HEK293 (cell line): ENCODE results near the gene SETD1A.

Experiments used
- KLF1 ChIP-seq: fragments of 450-650 bp; formaldehyde crosslinking; IDR thresholded peaks from 2 replicates; pipeline ENCODE4 v1.5.1; 2016; ENCODE audit warnings: missing biosample characterization, missing genetic modification characterization
- OSR2 ChIP-seq: fragments of 450-650 bp; formaldehyde crosslinking; IDR thresholded peaks from 2 replicates; pipeline ENCODE4 v1.5.1; 2016; ENCODE audit warnings: missing biosample characterization, missing genetic modification characterization
- SCRT1 ChIP-seq: fragments of 450-650 bp; formaldehyde crosslinking; IDR thresholded peaks from 2 replicates; pipeline ENCODE4 v1.5.1; 2016; ENCODE audit warnings: missing biosample characterization, missing genetic modification characterization, borderline replicate concordance
- SP2 ChIP-seq: fragments of 450-650 bp; formaldehyde crosslinking; IDR thresholded peaks from 2 replicates; pipeline ENCODE4 v1.5.1; 2016; ENCODE audit warnings: missing biosample characterization, missing genetic modification characterization
- WT1 ChIP-seq: fragments of 450-650 bp; formaldehyde crosslinking; IDR thresholded peaks from 2 replicates; pipeline ENCODE4 v1.5.1; 2016; ENCODE audit warnings: missing biosample characterization, missing genetic modification characterization
- ZBTB48 ChIP-seq: fragments of 450-650 bp; formaldehyde crosslinking; IDR thresholded peaks from 2 replicates; pipeline ENCODE4 v1.5.1; 2016; ENCODE audit warnings: missing biosample characterization, missing genetic modification characterization
- ZEB2 ChIP-seq: fragments of 450-650 bp; formaldehyde crosslinking; IDR thresholded peaks from 2 replicates; pipeline ENCODE4 v1.5.1; 2016; ENCODE audit warnings: missing biosample characterization, missing genetic modification characterization
- ZNF133 ChIP-seq: fragments of 450-650 bp; formaldehyde crosslinking; IDR thresholded peaks from 2 replicates; pipeline ENCODE4 v1.5.1; 2016; ENCODE audit warnings: missing biosample characterization, missing genetic modification characterization
- ZNF169 ChIP-seq: fragments of 450-650 bp; formaldehyde crosslinking; IDR thresholded peaks from 2 replicates; pipeline ENCODE4 v1.5.1; 2016; ENCODE audit warnings: missing biosample characterization, missing genetic modification characterization
- ZNF223 ChIP-seq: fragments of 450-650 bp; formaldehyde crosslinking; IDR thresholded peaks from 2 replicates; pipeline ENCODE4 v1.5.1; 2016; ENCODE audit warnings: missing biosample characterization, missing genetic modification characterization
- ZNF239 ChIP-seq: fragments of 450-650 bp; formaldehyde crosslinking; IDR thresholded peaks from 2 replicates; pipeline ENCODE4 v1.5.1; 2016; ENCODE audit warnings: missing biosample characterization, missing genetic modification characterization
- ZNF354C ChIP-seq: fragments of 450-650 bp; formaldehyde crosslinking; IDR thresholded peaks from 2 replicates; pipeline ENCODE4 v1.5.1; 2016; ENCODE audit warnings: missing biosample characterization, missing genetic modification characterization, low read depth, borderline replicate concordance
- ZNF391 ChIP-seq: fragments of 450-650 bp; formaldehyde crosslinking; IDR thresholded peaks from 2 replicates; pipeline ENCODE4 v1.5.1; 2016; ENCODE audit warnings: low read depth, missing biosample characterization, missing genetic modification characterization, borderline replicate concordance
- ZNF473 ChIP-seq: fragments of 450-650 bp; formaldehyde crosslinking; IDR thresholded peaks from 2 replicates; pipeline ENCODE4 v1.5.1; 2017; ENCODE audit warnings: missing biosample characterization, missing genetic modification characterization
- ZNF549 ChIP-seq: fragments of 450-650 bp; IDR thresholded peaks from 2 replicates; pipeline ENCODE4 v1.5.1; 2018; ENCODE audit warnings: missing biosample characterization, missing genetic modification characterization, mild to moderate bottlenecking, inconsistent platforms, moderate library complexity
- ZNF558 ChIP-seq: fragments of 450-650 bp; formaldehyde crosslinking; IDR thresholded peaks from 2 replicates; pipeline ENCODE4 v1.5.1; 2016; ENCODE audit warnings: missing biosample characterization, missing genetic modification characterization
- ZNF596 ChIP-seq: fragments of 450-650 bp; IDR thresholded peaks from 2 replicates; pipeline ENCODE4 v1.5.0; 2018; ENCODE audit warnings: missing biosample characterization, mild to moderate bottlenecking, missing genetic modification characterization, moderate library complexity
- ZNF621 ChIP-seq: fragments of 450-650 bp; formaldehyde crosslinking; IDR thresholded peaks from 2 replicates; pipeline ENCODE4 v1.5.1; 2017; ENCODE audit warnings: missing biosample characterization, missing genetic modification characterization
- ZNF654 ChIP-seq: fragments of 450-650 bp; formaldehyde crosslinking; IDR thresholded peaks from 2 replicates; pipeline ENCODE4 v1.5.1; 2016; ENCODE audit warnings: low read depth, missing biosample characterization, missing genetic modification characterization
- ZNF670 ChIP-seq: fragments of 450-650 bp; formaldehyde crosslinking; IDR thresholded peaks from 2 replicates; pipeline ENCODE4 v1.5.1; 2016; ENCODE audit warnings: missing biosample characterization, missing genetic modification characterization, low read depth
- ZNF777 ChIP-seq: fragments of 450-650 bp; formaldehyde crosslinking; IDR thresholded peaks from 2 replicates; pipeline ENCODE4 v1.5.1; 2017; ENCODE audit warnings: missing biosample characterization, missing genetic modification characterization, borderline replicate concordance
- ZNF837 ChIP-seq: fragments of 450-650 bp; formaldehyde crosslinking; IDR thresholded peaks from 2 replicates; pipeline ENCODE4 v1.5.1; 2016; ENCODE audit warnings: missing biosample characterization, missing genetic modification characterization
- ZNF843 ChIP-seq: fragments of 450-650 bp; formaldehyde crosslinking; IDR thresholded peaks from 2 replicates; pipeline ENCODE4 v1.5.1; 2016; ENCODE audit warnings: missing biosample characterization, missing genetic modification characterization
- ZSCAN23 ChIP-seq: fragments of 450-650 bp; formaldehyde crosslinking; IDR thresholded peaks from 2 replicates; pipeline ENCODE4 v1.5.1; 2016; ENCODE audit warnings: missing biosample characterization, missing genetic modification characterization
- TF ChIP-seq, protein P1 (sequence below): fragments of 450-650 bp; formaldehyde crosslinking; IDR thresholded peaks from 2 replicates; pipeline ENCODE4 v1.5.1; 2016; ENCODE audit warnings: missing biosample characterization, missing genetic modification characterization, low read depth
- TF ChIP-seq, protein P2 (sequence below): fragments of 450-650 bp; formaldehyde crosslinking; IDR thresholded peaks from 2 replicates; pipeline ENCODE4 v1.5.1; 2016; ENCODE audit warnings: missing biosample characterization, missing genetic modification characterization
- TF ChIP-seq, protein P3 (sequence below): fragments of 450-650 bp; formaldehyde crosslinking; IDR thresholded peaks from 2 replicates; pipeline ENCODE4 v1.5.1; 2016; ENCODE audit warnings: missing biosample characterization, missing genetic modification characterization
- TF ChIP-seq, protein P4 (sequence below): fragments of 450-650 bp; formaldehyde crosslinking; IDR thresholded peaks from 2 replicates; pipeline ENCODE4 v1.5.1; 2016; ENCODE audit warnings: missing biosample characterization, missing genetic modification characterization
- TF ChIP-seq, protein P5 (sequence below): fragments of 450-650 bp; formaldehyde crosslinking; IDR thresholded peaks from 2 replicates; pipeline ENCODE4 v1.5.1; 2016; ENCODE audit warnings: missing biosample characterization, missing genetic modification characterization
- TF ChIP-seq, protein P6 (sequence below): fragments of 450-650 bp; formaldehyde crosslinking; IDR thresholded peaks from 2 replicates; pipeline ENCODE4; 2016; ENCODE audit warnings: missing biosample characterization, missing genetic modification characterization

Gene SETD1A

DNA sequence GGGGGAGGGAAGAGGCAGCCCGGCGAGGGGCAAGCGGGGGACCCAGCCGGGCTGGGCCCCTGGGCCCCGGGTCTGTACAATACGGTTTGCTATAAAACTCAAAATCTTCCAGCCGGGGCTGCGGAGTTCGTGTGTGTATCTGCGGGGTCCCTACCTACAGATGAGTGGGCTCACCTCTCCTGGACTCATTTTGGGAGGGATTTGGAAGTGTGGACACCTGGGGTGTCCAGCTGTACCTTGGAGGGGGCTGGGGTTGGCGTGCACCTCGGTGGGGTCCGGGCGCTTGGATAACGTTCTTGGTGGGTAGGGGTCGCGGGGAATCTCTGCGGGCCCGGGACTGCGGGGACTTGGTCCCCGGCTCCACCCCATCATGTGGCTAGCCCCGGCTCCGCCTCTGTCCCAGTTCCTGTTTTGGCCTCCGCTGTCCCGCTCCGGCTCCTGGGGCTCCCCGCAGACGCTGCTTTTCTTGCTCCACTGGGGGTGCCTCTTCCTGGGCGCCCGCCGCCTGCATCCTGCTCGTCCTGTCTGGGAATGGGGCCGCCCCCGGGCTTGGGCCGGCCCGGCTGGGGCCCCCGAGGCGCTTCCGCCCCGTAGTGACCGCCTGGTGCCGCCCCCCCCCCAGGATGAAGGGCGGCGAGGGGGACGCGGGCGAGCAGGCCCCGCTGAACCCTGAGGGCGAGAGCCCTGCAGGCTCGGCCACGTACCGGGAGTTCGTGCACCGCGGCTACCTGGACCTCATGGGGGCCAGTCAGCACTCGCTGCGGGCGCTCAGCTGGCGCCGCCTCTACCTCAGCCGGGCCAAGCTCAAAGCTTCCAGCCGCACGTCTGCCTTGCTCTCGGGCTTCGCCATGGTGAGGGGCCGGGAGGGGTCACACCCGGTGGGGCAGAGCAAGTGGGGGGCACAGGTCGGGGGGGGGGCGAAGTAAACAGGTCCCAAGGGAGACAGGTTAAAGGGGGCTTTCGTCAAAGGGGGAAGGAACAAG is 8.6 kb upstream of the SETD1A start, which contains the start of gene ORAI3 (continued):
- TF ChIP-seq, protein P1, sequence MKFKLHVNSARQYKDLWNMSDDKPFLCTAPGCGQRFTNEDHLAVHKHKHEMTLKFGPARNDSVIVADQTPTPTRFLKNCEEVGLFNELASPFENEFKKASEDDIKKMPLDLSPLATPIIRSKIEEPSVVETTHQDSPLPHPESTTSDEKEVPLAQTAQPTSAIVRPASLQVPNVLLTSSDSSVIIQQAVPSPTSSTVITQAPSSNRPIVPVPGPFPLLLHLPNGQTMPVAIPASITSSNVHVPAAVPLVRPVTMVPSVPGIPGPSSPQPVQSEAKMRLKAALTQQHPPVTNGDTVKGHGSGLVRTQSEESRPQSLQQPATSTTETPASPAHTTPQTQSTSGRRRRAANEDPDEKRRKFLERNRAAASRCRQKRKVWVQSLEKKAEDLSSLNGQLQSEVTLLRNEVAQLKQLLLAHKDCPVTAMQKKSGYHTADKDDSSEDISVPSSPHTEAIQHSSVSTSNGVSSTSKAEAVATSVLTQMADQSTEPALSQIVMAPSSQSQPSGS, result no peak
- TF ChIP-seq ZNF843 (no peak), ZNF670 (tag by site-specific recombination) (no peak), WT1 (tag by site-specific recombination) (0 out of 2 replicates have a peak, but pooled peaks have one; percentile 41), ZNF596 (tag by site-specific recombination) (peak; percentile 15; the same call in 1 of the 2 replicates), ZEB2 (tag by site-specific recombination) (peak; percentile 43; the same call in 1 of the 2 replicates), ZNF837 (tag by site-specific recombination) (no peak), ZNF621 (tag by site-specific recombination) (no peak), ZNF777 (no peak), SP2 (tag by site-specific recombination) (peak; percentile 45), ZNF654 (tag by site-specific recombination) (no peak), ZNF223 (no peak), ZNF239 (tag by site-specific recombination) (no peak), ZNF391 (tag by site-specific recombination) (no peak), ZNF473 (tag by site-specific recombination) (no peak), SCRT1 (no peak), ZNF549 (tag by site-specific recombination) (no peak), KLF1 (tag by site-specific recombination) (0 out of 2 replicates have a peak, but pooled peaks have one; percentile 13), ZNF169 (tag by site-specific recombination) (no peak), ZSCAN23 (no peak), ZNF558 (tag by site-specific recombination) (no peak), ZBTB48 (tag by site-specific recombination) (peak; percentile 71; the same call in 1 of the 2 replicates), ZNF133 (tag by site-specific recombination) (no peak), OSR2 (no peak), ZNF354C (tag by site-specific recombination) (no peak)
- TF ChIP-seq, protein P2, sequence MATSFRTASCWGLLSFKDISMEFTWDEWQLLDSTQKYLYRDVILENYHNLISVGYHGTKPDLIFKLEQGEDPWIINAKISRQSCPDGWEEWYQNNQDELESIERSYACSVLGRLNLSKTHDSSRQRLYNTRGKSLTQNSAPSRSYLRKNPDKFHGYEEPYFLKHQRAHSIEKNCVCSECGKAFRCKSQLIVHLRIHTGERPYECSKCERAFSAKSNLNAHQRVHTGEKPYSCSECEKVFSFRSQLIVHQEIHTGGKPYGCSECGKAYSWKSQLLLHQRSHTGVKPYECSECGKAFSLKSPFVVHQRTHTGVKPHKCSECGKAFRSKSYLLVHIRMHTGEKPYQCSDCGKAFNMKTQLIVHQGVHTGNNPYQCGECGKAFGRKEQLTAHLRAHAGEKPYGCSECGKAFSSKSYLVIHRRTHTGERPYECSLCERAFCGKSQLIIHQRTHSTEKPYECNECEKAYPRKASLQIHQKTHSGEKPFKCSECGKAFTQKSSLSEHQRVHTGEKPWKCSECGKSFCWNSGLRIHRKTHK (tag by site-specific recombination), result no peak
- TF ChIP-seq, protein P3, sequence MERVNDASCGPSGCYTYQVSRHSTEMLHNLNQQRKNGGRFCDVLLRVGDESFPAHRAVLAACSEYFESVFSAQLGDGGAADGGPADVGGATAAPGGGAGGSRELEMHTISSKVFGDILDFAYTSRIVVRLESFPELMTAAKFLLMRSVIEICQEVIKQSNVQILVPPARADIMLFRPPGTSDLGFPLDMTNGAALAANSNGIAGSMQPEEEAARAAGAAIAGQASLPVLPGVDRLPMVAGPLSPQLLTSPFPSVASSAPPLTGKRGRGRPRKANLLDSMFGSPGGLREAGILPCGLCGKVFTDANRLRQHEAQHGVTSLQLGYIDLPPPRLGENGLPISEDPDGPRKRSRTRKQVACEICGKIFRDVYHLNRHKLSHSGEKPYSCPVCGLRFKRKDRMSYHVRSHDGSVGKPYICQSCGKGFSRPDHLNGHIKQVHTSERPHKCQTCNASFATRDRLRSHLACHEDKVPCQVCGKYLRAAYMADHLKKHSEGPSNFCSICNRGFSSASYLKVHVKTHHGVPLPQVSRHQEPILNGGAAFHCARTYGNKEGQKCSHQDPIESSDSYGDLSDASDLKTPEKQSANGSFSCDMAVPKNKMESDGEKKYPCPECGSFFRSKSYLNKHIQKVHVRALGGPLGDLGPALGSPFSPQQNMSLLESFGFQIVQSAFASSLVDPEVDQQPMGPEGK, result peak; percentile 68
- TF ChIP-seq, protein P4, sequence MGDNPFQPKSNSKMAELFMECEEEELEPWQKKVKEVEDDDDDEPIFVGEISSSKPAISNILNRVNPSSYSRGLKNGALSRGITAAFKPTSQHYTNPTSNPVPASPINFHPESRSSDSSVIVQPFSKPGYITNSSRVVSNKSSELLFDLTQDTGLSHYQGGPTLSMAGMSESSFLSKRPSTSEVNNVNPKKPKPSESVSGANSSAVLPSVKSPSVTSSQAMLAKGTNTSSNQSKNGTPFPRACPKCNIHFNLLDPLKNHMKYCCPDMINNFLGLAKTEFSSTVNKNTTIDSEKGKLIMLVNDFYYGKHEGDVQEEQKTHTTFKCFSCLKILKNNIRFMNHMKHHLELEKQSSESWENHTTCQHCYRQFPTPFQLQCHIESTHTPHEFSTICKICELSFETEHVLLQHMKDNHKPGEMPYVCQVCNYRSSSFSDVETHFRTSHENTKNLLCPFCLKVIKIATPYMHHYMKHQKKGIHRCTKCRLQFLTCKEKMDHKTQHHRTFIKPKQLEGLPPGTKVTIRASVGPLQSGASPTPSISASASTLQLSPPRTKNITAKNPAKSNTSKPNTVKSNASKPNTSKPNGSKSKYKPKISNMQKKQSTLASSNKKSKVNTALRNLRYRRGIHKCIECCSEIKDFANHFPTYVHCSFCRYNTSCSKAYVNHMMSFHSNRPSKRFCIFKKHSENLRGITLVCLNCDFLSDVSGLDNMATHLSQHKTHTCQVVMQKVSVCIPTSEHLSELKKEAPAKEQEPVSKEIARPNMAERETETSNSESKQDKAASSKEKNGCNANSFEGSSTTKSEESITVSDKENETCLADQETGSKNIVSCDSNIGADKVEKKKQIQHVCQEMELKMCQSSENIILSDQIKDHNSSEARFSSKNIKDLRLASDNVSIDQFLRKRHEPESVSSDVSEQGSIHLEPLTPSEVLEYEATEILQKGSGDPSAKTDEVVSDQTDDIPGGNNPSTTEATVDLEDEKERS (tag by site-specific recombination), result no peak
- TF ChIP-seq, protein P5, sequence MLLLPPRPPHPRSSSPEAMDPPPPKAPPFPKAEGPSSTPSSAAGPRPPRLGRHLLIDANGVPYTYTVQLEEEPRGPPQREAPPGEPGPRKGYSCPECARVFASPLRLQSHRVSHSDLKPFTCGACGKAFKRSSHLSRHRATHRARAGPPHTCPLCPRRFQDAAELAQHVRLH (tag by site-specific recombination), result no peak
- TF ChIP-seq, protein P6, sequence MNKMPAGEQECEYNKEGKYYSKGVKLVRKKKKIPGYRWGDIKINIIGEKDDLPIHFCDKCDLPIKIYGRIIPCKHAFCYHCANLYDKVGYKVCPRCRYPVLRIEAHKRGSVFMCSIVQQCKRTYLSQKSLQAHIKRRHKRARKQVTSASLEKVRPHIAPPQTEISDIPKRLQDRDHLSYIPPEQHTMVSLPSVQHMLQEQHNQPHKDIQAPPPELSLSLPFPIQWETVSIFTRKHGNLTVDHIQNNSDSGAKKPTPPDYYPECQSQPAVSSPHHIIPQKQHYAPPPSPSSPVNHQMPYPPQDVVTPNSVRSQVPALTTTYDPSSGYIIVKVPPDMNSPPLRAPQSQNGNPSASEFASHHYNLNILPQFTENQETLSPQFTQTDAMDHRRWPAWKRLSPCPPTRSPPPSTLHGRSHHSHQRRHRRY, result no peak
